ENCODE measurements around the gene P2RY11. TPM values are rescaled to one million over a fixed set of nuclear protein-coding genes. Genes with fewer than 3 reads are reported as not detected.

Gene P2RY11
- total RNA-seq, 1 donor from 2014 or later: 3.0 TPM

DNA sequence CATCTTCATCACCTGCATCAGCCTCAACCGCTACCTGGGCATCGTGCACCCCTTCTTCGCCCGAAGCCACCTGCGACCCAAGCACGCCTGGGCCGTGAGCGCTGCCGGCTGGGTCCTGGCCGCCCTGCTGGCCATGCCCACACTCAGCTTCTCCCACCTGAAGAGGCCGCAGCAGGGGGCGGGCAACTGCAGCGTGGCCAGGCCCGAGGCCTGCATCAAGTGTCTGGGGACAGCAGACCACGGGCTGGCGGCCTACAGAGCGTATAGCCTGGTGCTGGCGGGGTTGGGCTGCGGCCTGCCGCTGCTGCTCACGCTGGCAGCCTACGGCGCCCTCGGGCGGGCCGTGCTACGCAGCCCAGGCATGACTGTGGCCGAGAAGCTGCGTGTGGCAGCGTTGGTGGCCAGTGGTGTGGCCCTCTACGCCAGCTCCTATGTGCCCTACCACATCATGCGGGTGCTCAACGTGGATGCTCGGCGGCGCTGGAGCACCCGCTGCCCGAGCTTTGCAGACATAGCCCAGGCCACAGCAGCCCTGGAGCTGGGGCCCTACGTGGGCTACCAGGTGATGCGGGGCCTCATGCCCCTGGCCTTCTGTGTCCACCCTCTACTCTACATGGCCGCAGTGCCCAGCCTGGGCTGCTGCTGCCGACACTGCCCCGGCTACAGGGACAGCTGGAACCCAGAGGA is 2.6 kb downstream of the P2RY11 start:
- no peak for DNase-seq

DNA sequence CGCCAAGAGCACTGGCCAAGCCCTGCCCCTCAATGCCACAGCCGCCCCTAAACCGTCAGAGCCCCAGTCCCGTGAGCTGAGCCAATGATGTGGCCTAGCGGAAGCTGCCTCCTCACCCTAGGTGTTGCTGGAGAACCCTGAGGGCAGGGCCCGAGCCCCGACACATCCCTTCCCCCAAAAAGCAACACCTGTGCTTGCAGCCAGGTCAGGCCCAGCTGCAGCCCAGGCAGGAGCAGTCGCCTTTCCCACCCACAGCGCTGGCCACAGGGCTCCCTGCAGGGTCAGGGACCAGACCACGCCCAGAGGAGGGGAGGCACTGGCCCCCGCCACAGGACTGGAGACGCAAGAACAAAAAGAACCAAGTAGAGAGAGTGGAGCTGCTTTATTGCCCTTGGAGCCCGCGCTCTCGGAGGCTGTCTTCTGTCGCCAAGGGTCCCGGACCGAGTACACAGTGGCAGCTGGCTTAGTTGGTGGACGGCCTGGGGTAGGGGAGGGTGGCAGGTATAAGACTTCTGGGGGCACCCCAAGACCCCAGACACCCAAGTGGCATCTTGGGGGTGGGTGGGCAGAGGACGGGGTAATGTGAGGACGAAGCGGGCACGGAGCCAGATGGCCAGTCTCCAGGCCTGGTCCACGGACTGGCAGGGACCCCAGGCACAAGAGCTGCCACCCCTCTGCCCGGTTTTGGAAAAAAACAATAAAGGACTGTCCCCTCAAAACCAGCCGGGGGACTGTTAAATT is 3.3 kb downstream of the P2RY11 start:
- DNase-seq: no peak

DNA sequence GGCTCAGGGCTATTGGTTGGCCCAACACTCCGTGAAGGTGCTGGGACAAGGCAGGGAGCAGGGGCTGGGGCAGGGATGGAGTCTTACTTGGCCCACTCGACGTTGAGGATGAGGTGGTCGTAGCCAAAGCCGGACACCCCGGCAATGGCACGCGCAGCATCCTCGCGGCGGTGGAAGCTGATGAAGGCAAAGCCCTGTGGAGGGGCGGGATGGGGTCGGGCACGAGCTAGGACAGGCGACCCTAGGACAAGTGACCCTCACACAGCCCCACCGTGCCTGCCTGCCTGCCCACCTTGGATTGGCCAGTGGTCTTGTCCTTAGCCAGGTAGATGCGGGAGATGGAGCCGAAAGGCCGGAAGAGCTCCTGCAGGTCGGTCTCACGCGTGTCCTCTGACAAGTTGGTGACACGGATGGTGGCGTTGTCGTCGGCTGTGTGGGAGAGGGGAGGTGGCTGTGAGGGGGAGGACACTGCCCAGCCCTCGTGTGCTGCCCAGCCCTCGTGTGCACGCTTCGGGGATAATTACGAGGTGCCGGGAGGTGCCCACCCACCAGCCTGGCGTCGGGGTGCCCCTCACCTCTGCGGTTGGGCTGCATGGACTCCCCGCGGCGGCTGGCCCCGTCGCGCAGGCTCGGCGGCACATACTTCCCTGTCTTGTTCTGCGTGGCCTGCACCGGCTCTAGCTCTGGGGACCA is 4.0 kb downstream of the P2RY11 start:
- no peak for DNase-seq

DNA sequence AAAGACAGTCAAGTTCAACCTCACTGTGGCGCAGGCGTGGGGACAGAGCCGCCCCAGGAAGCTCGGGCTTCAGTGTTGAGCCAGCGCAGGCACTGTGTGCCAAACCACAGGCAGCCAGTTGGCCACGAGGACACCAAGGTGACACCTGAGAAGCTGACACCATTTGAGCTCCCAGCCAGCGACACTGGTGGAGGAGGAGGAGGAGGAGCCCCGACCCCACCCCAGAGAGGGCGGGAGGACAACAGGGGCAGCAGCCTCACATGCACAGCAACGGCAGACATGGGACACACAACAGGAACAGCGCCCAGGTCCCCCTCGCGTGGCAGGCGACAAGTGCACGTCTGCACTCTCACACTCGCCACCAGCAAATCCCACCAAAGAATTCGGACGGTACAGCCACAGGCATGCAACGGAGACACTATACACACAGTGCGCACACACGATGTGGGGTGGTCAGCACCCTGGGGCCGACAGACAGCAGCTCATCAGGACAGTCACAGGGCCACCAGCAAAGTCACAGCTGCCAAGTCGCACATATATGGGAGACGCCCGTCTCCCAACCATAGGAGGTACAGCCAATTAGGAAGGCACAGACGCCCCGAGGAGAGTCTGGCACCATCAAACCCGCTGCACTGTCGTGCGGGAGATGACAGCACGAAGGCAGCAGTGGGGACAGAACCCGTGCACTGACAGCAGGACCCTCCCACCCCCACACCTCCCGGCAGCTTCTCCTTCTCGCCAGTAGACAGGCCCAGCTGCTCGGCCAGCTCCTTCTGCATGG is 4.8 kb downstream of the P2RY11 start:
- DNase-seq: no peak

DNA sequence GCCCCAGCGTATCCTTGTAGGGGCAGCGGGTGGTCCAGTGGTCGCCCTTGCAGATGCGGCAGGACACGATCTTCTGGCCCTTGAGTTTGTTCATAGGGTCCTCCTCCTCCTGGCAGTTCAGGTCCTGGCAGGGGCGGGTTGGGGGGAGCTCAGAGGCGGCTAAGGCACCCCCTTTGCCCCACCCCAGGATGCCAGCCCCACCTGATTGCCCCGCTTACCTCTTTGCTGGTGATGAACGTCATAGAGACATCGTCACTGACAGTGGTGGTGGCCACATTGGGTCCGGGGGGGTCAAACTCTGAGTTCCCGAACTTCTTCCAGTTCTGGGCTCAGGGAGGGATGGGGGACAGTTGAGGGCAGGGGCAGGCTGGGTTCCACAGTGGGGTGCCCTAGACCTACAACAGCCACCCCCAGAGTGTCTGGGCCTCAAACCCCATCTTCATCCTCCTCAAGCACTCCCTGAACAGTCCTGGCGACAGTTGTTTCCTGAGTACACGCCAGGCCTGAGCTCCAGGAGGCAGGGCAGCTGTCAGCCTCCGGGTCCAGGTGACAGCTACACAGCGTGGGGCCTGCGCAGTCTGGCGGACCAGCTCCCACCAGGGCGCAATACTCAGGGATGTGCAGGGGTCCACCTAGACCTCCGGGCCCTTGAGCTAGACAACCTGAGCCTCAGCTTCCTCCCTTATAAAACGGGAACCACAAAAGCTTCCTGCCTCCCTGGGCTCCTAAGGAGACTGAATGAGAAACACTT is 5.5 kb downstream of the P2RY11 start:
- no peak for DNase-seq

DNA sequence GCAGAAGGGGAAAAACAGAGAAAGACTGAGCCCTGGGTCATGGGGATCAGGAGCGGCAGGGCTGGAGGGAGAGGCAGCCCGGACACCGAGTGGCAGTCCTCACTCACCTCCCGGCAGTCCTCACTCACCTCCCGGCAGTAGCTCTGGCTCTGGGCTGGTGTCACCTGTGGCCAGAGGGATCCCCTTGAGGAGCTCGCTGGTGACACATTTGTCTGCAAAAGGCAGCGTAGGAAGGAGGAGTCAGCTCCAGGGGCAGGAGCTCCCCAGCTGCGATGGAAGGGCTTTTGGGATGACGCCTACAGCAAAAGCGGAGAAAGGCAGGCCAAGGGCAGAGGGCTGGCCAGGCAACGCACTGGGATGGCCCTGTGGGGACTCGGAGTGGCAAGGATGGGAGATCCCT is 7.5 kb downstream of the P2RY11 start:
- DNase-seq: no peak

DNA sequence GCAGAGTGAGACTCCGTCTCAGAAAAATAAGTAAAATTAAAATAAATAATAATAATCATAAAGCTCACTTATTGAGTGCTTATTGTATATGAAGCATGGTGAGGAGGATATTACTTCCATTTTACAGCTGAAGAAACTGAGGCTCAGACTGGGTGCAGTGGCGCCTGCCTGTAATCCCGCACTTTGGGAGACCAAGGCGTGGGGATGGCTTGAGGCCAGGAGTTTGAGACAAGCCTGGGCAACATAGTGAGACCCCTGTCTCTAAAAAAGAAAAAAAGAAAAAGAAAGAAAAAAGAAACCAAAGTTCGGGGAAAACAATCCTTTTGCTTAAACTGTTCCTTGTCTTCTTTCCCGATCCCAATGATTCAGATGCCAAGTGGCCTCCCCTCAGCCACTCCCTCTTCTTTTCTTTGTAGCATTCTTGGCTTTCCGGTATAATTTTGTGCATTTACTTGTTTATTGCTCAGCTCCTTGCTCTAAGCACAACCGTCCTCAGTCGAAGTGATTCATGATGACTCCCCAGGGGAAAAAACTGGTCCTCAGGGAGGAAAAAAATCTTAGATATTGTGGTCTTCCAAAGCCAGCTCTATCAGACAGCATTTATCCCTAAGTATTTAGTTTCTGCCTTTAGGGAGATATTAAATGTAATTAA is 9.2 kb downstream of the P2RY11 start:
- peak; percentile 55 for DNase-seq

DNA sequence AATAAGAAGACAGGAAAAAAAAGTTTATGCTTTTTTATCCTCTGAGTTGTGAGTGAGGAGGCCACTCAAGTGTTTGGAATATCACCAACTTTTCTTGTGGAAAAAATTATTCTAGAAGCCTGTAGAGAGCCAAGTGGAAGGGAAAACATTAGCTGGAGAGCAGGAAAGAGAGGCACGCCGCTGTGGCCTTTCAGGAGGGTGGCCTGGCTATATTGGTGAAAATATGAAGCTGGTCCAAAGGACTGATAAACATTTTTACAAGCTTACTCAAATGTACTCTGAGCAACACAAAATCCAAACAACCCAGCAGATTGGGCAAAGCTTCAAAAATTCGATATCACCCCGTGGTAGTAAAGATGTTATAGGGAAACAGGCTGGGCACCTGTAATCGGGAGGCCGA is 10.6 kb downstream of the P2RY11 start:
- DNase-seq: peak; percentile 22

DNA sequence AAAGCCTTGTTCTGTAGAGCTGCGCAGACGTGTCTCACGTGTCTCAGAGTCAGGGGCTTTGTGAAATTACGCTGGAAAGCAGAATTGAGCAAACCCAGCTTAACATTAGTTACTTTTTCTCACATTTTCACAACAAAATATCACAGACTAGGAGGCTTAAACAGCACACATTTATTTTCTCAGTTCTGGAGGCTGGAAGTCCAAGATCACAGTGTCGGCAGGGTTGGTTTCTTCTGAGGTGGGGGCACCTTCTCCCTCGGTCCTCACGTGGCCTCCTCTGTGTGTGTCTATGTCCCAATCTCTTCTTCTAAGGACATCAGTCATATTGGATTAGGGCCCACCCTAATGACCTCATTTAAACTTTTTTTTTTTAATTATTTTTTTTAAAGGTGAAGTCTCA is 12.9 kb downstream of the P2RY11 start:
- no peak for DNase-seq

DNA sequence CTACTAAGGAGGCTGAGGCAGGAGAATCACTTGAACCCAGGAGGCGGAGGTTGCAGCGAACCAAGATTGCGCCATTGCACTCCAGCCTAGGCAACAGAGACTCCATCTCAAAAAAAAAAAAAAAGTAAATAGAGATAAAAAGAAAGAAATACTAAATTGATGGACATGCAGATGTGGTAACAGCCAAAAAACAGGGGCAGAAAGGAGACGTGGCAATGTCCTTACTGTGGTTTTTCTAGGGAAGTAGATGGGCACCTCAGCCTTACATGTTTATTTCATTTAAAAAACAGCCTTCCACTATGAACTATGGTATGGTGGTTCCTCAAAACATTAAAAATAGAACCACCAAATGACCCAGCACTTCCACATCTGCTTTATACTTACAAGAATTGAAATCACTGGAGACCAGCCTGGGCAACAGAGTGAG is 14.7 kb downstream of the P2RY11 start:
- no peak for DNase-seq

DNA sequence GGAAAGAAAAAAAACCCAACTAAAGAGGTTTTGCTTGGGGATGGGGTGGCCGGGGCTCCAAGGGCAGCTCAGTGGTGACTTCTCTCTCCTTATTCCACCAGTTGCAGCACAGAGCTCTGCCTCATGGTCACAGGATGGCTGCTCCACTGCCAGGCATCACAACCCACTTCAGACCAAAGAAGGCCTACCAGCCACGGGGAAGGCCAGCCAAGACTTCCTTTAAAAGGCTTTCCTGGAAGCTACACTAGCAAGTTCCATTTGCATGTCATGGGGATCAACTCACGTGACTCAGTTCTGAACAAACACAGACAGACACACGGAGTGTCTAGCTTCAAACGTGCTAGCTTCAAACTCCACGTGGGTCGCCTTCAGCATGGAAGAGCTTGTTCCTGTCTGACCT is 21.4 kb downstream of the P2RY11 start:
- DNase-seq: no peak

DNA sequence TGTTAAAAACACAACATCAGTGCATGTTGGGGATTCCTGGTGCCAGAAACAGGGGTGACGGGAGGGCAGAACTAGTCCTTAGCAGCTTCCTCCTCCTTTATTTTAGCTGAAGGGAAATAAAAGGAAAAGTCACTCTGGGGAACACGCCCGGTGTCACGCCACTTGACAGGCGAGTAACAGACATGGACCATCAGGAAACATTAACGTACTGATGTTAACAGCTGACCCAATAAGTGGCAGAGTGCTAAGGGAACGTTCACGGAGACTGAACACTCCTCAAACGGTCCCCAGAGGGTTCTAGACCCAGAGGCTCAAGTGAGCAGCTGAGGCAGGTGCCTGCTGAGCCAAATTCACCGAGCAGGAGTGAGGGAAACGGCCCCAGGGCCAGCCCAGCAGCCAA is 22.1 kb downstream of the P2RY11 start:
- DNase-seq: no peak

DNA sequence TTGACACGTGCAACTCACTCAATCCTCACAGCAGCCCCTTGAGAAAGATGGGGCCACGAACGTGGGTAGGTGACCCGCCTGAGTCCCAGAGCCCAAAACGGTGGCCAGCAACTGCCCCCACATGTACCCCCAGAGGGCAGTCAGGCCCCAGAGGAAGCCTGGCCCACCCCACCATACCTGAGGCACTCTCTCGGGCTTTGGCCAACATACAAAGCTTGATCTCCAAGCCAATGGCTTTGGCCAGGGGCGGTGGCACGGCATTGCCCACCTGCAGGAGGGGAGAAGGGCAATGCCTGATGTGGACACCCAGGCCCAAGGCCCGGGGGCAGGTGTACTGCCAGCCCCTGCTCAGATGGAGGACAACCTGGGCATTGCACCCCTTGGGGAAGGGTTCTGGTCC is 22.5 kb downstream of the P2RY11 start:
- no peak for DNase-seq

DNA sequence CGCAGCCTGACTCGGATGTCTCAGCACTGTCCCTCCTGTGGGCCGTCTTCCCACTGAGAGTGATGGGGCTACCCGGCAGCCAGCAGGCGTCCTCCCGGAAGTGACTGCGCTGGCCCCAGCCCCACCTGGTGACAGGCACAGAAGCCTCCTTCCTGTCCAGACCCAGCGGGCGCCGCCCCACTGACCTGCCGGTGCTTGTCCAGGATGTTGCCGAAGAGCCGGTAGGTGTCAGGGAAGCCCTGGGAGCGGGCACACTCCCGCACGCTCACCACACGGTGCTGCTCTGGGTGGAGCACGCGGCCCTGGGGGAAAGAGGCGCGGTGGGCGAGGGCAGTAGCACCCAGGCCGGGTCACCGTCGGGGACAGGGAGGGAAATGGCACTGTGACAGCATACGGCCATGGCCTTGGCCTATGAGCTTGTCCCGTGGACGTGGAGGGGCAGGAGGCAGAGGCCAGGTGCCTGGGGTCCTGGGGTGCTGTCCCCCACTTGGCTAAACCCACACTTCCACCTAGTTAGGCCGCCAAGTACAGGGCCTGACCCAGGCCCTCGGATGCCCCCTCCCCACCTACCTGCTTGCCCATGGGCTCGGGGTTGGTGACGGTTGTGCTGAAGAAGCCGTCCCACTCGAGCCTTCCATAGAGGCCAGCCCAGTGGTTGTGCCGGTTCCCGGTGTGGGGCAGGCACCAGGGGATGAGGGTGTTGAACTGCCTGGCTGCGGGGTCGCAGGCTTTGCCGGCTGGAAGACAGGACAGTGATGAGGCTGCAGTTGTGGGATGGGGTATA is 24.2 kb downstream of the P2RY11 start:
- no peak for DNase-seq

DNA sequence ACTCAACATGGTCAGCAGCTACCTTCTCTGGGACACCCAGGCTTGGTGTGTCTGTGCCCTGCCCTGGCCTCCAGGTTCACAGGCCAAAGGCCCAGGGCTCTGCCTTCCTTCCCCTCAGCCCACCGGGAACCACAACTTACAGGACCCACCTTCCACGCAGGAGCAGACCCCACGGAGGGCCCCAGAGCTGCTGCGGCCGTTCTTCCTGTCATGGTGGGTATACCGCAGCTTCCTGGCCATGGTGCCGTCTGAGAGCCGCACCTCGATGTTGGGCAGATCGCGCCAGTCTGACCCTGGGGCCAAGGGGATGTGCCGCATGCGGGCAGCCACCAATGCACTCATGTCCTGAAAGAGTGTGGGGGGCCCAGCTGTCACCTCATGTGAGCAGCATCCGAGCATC is 25.4 kb downstream of the P2RY11 start:
- no peak for DNase-seq

DNA sequence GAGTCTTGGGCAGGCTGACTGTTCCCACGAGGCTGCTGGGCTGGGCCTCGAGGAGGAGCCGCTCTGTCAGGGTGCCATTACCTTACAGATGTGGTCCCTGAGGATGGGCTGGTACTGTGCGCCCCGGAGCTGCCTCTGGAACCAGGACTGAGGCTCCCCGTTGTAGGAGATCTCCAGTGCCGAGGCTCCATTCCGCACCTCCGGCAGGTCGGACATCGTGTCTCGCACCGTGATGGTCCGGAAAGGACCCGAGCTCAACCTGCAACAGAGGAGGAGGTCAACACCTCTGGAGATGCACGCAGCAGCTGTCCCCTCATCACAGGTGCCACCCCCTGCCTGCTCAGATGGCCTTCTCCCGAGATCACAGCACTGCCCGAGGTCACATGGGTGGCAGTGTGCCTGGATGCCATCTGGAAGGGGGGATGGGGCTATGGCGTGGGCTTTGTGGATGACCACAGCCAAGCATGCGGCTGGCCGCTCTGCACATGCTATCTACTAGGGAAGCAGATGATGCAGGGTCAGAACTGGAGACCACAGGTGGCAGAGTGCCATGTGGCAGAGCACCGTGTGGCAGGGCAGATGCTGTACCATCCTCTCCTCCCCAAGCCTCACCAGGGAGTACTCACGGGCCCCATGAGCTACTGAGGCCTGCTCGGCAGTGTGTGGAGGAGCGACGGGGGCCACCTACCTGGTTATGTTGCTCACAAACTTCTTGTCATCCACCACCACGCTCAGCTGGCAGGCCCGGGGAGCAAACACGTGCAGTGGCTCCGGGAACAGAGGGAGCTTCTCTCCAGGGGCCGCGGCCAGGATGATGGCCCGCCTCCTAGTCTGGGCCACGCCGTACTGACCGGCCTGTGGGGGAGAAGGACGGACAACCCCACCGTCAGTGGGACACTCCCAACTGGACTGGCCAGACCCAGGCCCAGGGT is 26.5 kb downstream of the P2RY11 start:
- DNase-seq: no peak

DNA sequence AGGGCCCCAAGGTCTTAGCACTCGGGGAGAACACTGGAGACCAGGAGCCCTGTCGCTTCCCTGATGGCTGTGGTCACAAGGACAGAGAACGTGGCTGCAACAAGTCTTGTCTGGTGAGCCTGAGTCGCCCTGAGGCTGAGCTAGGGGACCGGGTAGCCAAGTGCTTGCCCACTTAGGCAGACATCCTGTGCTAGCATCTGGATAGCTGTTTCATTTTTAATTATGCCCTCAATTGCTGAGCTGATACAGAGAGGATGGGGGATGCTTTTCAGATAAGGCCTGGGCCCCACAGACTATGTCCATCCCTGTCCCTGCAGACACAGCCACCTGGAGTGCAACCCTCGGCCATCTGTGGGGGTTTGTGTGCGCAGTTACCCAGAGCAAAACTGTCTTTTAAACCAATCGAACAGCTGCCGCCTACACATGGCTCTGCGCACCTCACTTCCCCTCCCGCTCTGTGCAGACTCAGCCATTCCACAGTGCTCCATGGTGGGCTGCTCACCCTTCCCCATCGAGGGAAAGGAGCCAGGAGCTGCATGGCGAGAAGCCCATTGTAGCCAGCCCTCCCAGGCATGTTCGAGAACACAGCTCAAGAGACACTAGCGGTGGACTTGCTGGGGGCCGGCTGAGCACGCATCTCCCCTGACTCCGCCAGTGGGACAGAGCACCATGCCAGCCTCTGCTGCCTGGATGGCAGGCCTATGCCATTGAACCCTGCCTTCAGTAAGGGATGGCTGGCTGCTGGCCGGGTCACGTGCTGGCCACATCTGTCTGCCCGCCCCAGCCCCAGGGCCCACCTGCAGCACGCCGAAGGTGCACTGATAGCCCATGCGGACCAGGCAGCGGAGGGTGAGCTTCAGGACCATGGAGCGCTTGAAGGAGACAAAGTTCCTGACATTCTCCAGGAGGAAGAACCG is 27.6 kb downstream of the P2RY11 start:
- no peak for DNase-seq

DNA sequence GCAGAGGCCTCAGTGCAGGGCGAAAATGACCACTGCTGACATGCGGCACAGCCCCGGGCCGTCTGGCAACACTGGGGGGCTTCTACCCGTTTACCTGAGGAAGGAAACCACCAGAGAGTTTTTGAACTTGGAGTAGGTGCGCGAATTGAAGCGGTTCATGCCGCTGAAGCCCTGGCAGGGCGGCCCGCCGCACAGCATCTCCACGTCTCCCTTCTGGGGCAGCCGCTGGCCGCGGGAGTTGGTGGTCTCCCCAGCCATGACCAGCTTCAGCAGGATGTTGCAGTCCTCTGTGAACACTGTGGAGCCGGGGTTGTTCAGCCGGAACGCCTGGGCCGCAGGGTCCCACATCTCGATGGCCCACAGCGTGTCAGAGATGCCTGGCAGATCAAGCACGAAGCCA is 28.5 kb downstream of the P2RY11 start:
- no peak for DNase-seq
